ENCODE data around the gene TCP11L2. TPM values are rescaled to one million over a fixed set of nuclear protein-coding genes. Genes with fewer than 3 reads are reported as not detected.

TCP11L2 gene
- total RNA-seq, 1 experiment from 2014 or later = 12.1 TPM

GRCh38 chr12:106281056-106281782 lies 21.3 kb upstream of the TCP11L2 start:
- no TSS peak for BruUV-seq (replicated peaks)
- Histone ChIP-seq H3K4me3 (ENCODE audit: low read length) (no peak overlapping the region), H3K4me2 (ENCODE audit: low read length) (no peak overlapping the region), H4K20me1 (ENCODE audit: low read length) (no peaks in the 10 kb centered on the region), H3K27me3 (ENCODE audit: low read length) (no peaks in the 10 kb centered on the region), H2AFZ (ENCODE audit: low read length) (no peak overlapping the region), H3K9ac (ENCODE audit: low read length) (no peak overlapping the region), H3K27ac (ENCODE audit: low read length) (no peak overlapping the region), H3F3A (ENCODE audit: low read length, unreplicated experiment) (no peaks in the 10 kb centered on the region), H3K4me1 (ENCODE audit: insufficient read depth, low read length) (peaks cover 24% of the 10 kb centered on the region), H3K9me2 (replicated peaks; ENCODE audit: low read length) (no peaks in the 10 kb centered on the region), H3K79me2 (ENCODE audit: low read length) (no peaks in the 10 kb centered on the region), H3K9me3 (ENCODE audit: low read length) (0 out of 2 replicates have a peak, but pooled peaks cover 5% of the 10 kb centered on the region), H3K36me3 (ENCODE audit: low read depth, low read length) (no peaks in the 10 kb centered on the region)
- TF ChIP-seq CTCF (conservative IDR thresholded peaks at IDR 0.05; ENCODE audit: low read depth, low read length) = no peak
- no peak for TF ChIP-seq EZH2 (IDR thresholded peaks at IDR 0.05; ENCODE audit: low read length, unreplicated experiment)
- TF ChIP-seq EZH2phosphoT487 (IDR thresholded peaks at IDR 0.05; ENCODE audit: borderline replicate concordance, low read length) = no peak
- DNase-seq = peak; percentile 47
- intact Hi-C loops (cut with micrococcal nuclease) = loop anchor here (10.0 kb wide), 2 partner anchors 876 to 1066 kb away; no protein-coding TSS in a partner anchor
- POLR2A ChIA-PET (ENCODE audit: unreplicated experiment) = interaction anchor here (0.6 kb wide), 1 partner anchor 61 kb away, joined by 6 read pairs; no protein-coding TSS in a partner anchor
- peak; percentile 27 for ATAC-seq
- CTCF ChIA-PET = interaction anchor here (1.4 kb wide), 1 partner anchor 54 kb away, joined by 7 read pairs; no protein-coding TSS in a partner anchor

GRCh38 chr12:106281804-106282203 lies 20.7 kb upstream of the TCP11L2 start:
- ATAC-seq (no peak), DNase-seq (no peak)
- no peak overlapping the region for H3K27ac ChIP-seq (ENCODE audit: low read length)
- 0 out of 2 replicates have a peak, but pooled peaks cover 5% of the 10 kb centered on the region for H3K9me3 ChIP-seq (ENCODE audit: low read length)
- ChIA-PET CTCF (interaction anchor here (1.0 to 1.4 kb wide), 3 partner anchors 15 to 55 kb away, joined by 3 to 7 read pairs (median 4); no protein-coding TSS in a partner anchor), POLR2A (ENCODE audit: unreplicated experiment) (interaction anchor here (0.8 kb wide), 1 partner anchor 811 kb away, joined by 3 read pairs; no protein-coding TSS in a partner anchor)
- intact Hi-C loops (cut with micrococcal nuclease) = loop anchor here (1.0 to 10.0 kb wide), 4 partner anchors 36 to 1067 kb away; no protein-coding TSS in a partner anchor
- H2AFZ ChIP-seq (ENCODE audit: low read length) = no peak overlapping the region
- H3K9me2 ChIP-seq (replicated peaks; ENCODE audit: low read length) = no peaks in the 10 kb centered on the region
- no peak overlapping the region for H3K9ac ChIP-seq (ENCODE audit: low read length)
- H3K4me3 ChIP-seq (ENCODE audit: low read length) = no peak overlapping the region
- no peaks in the 10 kb centered on the region for H3F3A ChIP-seq (ENCODE audit: low read length, unreplicated experiment)
- H3K4me1 ChIP-seq (ENCODE audit: insufficient read depth, low read length) = peaks cover 25% of the 10 kb centered on the region
- no peaks in the 10 kb centered on the region for H3K36me3 ChIP-seq (ENCODE audit: low read depth, low read length)
- H3K4me2 ChIP-seq (ENCODE audit: low read length) = no peak overlapping the region
- TF ChIP-seq EZH2 (IDR thresholded peaks at IDR 0.05; ENCODE audit: low read length, unreplicated experiment) (no peak), EZH2phosphoT487 (IDR thresholded peaks at IDR 0.05; ENCODE audit: borderline replicate concordance, low read length) (no peak)
- BruUV-seq (replicated peaks) = no TSS peak
- no peaks in the 10 kb centered on the region for H4K20me1 ChIP-seq (ENCODE audit: low read length)
- H3K79me2 ChIP-seq (ENCODE audit: low read length) = no peaks in the 10 kb centered on the region
- no peaks in the 10 kb centered on the region for H3K27me3 ChIP-seq (ENCODE audit: low read length)

- Histone ChIP-seq H3K79me2 (ENCODE audit: low read length) (no peaks in the 10 kb centered on the region), H3K4me1 (ENCODE audit: insufficient read depth, low read length) (peaks cover 33% of the 10 kb centered on the region), H3K9me2 (replicated peaks; ENCODE audit: low read length) (no peaks in the 10 kb centered on the region), H3K27me3 (ENCODE audit: low read length) (no peaks in the 10 kb centered on the region), H3F3A (ENCODE audit: low read length, unreplicated experiment) (no peaks in the 10 kb centered on the region), H3K27ac (ENCODE audit: low read length) (no peak overlapping the region), H3K4me2 (ENCODE audit: low read length) (no peak overlapping the region), H2AFZ (ENCODE audit: low read length) (no peak overlapping the region), H3K36me3 (ENCODE audit: low read depth, low read length) (no peaks in the 10 kb centered on the region), H3K9ac (ENCODE audit: low read length) (no peak overlapping the region), H3K9me3 (ENCODE audit: low read length) (0 out of 2 replicates have a peak, but pooled peaks cover 5% of the 10 kb centered on the region), H4K20me1 (ENCODE audit: low read length) (no peaks in the 10 kb centered on the region), H3K4me3 (ENCODE audit: low read length) (no peak overlapping the region)
- peak; percentile 71 for ATAC-seq
- no TSS peak for BruUV-seq (replicated peaks)
- intact Hi-C loops (cut with micrococcal nuclease) = loop anchor here (1.0 to 10.0 kb wide), 4 partner anchors 36 to 1068 kb away; no protein-coding TSS in a partner anchor
- ChIA-PET POLR2A (ENCODE audit: unreplicated experiment) (interaction anchor here (0.6 to 1.6 kb wide), 4 partner anchors 31 to 810 kb away, joined by 3 to 5 read pairs (median 4); partner anchors contain the start of gene CKAP4), CTCF (interaction anchor here (0.6 to 1.4 kb wide), 6 partner anchors 14 to 56 kb away, joined by 3 to 7 read pairs (median 4); no protein-coding TSS in a partner anchor)
- peak; percentile 78 for DNase-seq
- TF ChIP-seq EZH2phosphoT487 (IDR thresholded peaks at IDR 0.05; ENCODE audit: borderline replicate concordance, low read length) (no peak), CTCF (conservative IDR thresholded peaks at IDR 0.05; ENCODE audit: low read depth, low read length) (peak; percentile 94), EZH2 (IDR thresholded peaks at IDR 0.05; ENCODE audit: low read length, unreplicated experiment) (no peak)
These were observed 20.0 kb upstream of the TCP11L2 start for GRCh38 chr12:106282457-106283097.

Measured in PC-3 (cell line).